ENCODE data around the gene NEU1. TPM values are rescaled to one million over a fixed set of nuclear protein-coding genes. Genes with fewer than 3 reads are reported as not detected.
"Not testable (repeated sequence)": the region's sequence is repeated elsewhere in the genome, so short reads cannot be mapped to it uniquely, and the experiment has no call there.

NEU1 gene
- total and polyA plus RNA-seq, 8 donors = 19.0 to 38.5 (median 24.6) TPM

DNA sequence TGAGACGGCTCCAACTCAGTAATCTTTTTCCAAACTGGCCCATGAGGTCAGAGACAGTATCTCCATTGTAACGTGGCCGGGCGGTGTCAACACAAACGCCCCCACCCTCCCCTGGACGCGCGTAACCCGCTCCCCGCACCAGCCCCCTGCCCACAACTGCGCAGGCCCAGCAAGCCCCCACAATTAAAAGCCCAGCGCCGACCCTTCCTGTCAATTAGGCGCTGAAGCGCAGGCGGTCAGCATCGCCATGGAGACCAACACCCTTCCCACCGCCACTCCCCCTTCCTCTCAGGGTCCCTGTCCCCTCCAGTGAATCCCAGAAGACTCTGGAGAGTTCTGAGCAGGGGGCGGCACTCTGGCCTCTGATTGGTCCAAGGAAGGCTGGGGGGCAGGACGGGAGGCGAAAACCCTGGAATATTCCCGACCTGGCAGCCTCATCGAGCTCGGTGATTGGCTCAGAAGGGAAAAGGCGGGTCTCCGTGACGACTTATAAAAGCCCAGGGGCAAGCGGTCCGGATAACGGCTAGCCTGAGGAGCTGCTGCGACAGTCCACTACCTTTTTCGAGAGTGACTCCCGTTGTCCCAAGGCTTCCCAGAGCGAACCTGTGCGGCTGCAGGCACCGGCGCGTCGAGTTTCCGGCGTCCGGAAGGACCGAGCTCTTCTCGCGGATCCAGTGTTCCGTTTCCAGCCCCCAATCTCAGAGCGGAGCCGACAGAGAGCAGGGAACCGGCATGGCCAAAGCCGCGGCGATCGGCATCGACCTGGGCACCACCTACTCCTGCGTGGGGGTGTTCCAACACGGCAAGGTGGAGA, 47.4 kb downstream of the NEU1 start, which contains the start of the genes HSPA1A and HSPA1L:
Gene HSPA1A (plus strand): TSS at position 519 of the 814 bp plus-strand sequence. CDS start 214 bp downstream, at position 733.
Gene HSPA1L (minus strand): TSS at position 259 of the 814 bp plus-strand sequence. CDS start 3,311 bp downstream, outside the sequence.
- peaks cover 3 to 18% (median 16%) of the 10 kb centered on the region in 3 donors for H3K4me1 ChIP-seq
- no peaks in the 10 kb centered on the region for H3K27me3 ChIP-seq
- no peak for FAIRE-seq
- 0% methylated on average over 47 to 56 of the region's 56 CpGs for WGBS, 2 donors
- DNase-seq = peak; percentile 90 to 97 (median 94)
- TF ChIP-seq, protein P1, sequence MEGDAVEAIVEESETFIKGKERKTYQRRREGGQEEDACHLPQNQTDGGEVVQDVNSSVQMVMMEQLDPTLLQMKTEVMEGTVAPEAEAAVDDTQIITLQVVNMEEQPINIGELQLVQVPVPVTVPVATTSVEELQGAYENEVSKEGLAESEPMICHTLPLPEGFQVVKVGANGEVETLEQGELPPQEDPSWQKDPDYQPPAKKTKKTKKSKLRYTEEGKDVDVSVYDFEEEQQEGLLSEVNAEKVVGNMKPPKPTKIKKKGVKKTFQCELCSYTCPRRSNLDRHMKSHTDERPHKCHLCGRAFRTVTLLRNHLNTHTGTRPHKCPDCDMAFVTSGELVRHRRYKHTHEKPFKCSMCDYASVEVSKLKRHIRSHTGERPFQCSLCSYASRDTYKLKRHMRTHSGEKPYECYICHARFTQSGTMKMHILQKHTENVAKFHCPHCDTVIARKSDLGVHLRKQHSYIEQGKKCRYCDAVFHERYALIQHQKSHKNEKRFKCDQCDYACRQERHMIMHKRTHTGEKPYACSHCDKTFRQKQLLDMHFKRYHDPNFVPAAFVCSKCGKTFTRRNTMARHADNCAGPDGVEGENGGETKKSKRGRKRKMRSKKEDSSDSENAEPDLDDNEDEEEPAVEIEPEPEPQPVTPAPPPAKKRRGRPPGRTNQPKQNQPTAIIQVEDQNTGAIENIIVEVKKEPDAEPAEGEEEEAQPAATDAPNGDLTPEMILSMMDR (IDR thresholded peaks at IDR 0.05) = no peak
- peak within 1 kb of the TSS; percentile 78 to 100 (median 94) for H3K27ac ChIP-seq
- intact Hi-C loops (cut with DNase I) = no loop called here
- ATAC-seq = peak; percentile 36 to 85 (median 72)
- H3K9me3 ChIP-seq = no peaks in the 10 kb centered on the region
- H3K36me3 ChIP-seq = no peaks in the 10 kb centered on the region
- peak within 1 kb of the TSS in 3 of 4 donors; percentile 33 to 44 (median 43) for H3K4me3 ChIP-seq

DNA sequence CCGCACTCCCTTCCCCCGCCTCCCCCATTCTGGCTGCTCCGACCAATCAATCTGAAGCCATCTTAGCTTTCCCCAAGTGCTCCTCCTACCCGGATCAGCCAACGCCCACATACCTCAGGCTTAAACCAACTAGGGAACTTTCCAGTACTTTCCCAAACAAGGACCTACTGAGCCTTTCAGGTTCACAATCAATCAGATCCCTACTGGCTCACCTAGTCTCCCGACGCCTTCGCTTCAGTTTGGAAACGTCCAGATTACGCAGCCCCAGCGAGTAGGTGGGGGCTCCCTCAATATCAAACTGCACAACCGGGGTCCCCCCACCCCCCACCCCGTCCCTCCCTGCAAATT, 48.0 kb downstream of the NEU1 start:
- Histone ChIP-seq H3K4me1 (peaks cover 0 to 18% (median 16%) of the 10 kb centered on the region in 3 donors), H3K36me3 (no peaks in the 10 kb centered on the region), H3K27ac (peak overlapping the region; percentile 78 to 100 (median 94)), H3K27me3 (no peaks in the 10 kb centered on the region), H3K4me3 (peak overlapping the region in 3 of 4 donors; percentile 8 to 44 (median 43)), H3K9me3 (no peaks in the 10 kb centered on the region)
- peak in 5 of 6 donors; percentile 93 to 97 (median 95) for DNase-seq
- peak; percentile 23 to 85 (median 65) for ATAC-seq
- no peak for FAIRE-seq
- intact Hi-C loops (cut with DNase I) = no loop called here
- 0% methylated on average over 13 of the region's 13 CpGs for WGBS, 2 donors
- TF ChIP-seq, protein P1 (IDR thresholded peaks at IDR 0.05) = no peak

- H3K27me3 ChIP-seq = no peaks in the 10 kb centered on the region
- ATAC-seq = no peak
- TF ChIP-seq, protein P1 (IDR thresholded peaks at IDR 0.05) = no peak
- no peak for FAIRE-seq
- no peak for DNase-seq
- peaks cover 0 to 14% (median 6%) of the 10 kb centered on the region in 3 donors for H3K4me1 ChIP-seq
- 90 to 92% methylated on average over 7 of the region's 7 CpGs for WGBS, 2 donors
- intact Hi-C loops (cut with DNase I) = no loop called here
- no peaks in the 10 kb centered on the region for H3K36me3 ChIP-seq
- H3K27ac ChIP-seq = peak overlapping the region; percentile 33 to 100 (median 88)
- H3K4me3 ChIP-seq = no peak overlapping the region
- H3K9me3 ChIP-seq = no peaks in the 10 kb centered on the region
Measured at GRCh38 chr6:31813465-31813849, 49.2 kb downstream of the NEU1 start.

GRCh38 chr6:31811645-31812044, 51.0 kb downstream of the NEU1 start:
- WGBS, 2 donors = 85 to 87% methylated on average over 12 of the region's 12 CpGs
- TF ChIP-seq, protein P1 (IDR thresholded peaks at IDR 0.05) = no peak
- intact Hi-C loops (cut with DNase I) = no loop called here

DNA sequence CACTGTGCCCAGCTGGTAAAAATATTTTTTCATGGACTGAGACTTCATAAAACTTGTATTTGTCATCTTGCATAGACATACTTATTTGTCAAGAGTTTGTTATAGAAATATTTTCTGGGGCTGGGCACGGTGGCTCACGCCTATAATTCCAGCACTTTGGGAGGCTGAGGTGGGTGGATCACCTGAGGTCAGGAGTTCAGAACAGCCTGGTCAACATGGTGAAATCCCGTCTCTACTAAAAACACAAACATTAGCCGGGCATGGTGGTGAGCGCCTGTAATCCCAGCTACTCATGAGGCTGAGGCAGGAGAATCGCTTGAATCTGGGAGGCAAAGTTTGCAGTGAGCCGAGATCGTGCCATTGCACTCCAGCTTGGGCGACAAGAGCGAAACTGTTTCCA, 54.0 kb downstream of the NEU1 start:
- not testable (repeated sequence) for FAIRE-seq

More at GRCh38 chr6:31811645-31812044, 51.0 kb downstream of the NEU1 start:
- Histone ChIP-seq H3K4me1 (peaks cover 6 to 11% (median 6%) of the 10 kb centered on the region in 3 donors), H3K4me3 (no peak overlapping the region), H3K36me3 (no peaks in the 10 kb centered on the region), H3K27ac (no peak overlapping the region), H3K27me3 (no peaks in the 10 kb centered on the region), H3K9me3 (no peaks in the 10 kb centered on the region)
- DNase-seq = peak in 1 of 6 donors; percentile 22
- no peak for FAIRE-seq
- no peak for ATAC-seq

More for the DNA sequence above, 54.0 kb downstream of the NEU1 start:
- H3K4me3 ChIP-seq; DNase-seq; H3K27me3 ChIP-seq; H3K9me3 ChIP-seq; intact Hi-C loops (cut with DNase I); ATAC-seq; H3K27ac ChIP-seq; H3K36me3 ChIP-seq: not testable (repeated sequence)
- 85 to 92% methylated on average over 10 of the region's 10 CpGs for WGBS, 2 donors
- peaks cover under 1 to 13% (median 6%) of the 10 kb centered on the region in 3 donors for H3K4me1 ChIP-seq

Other genes starting within 250 kb of the NEU1 start
Only the 30 nearest of the 36 such genes appear.
- gene GPANK1, start 197.8 kb downstream of the NEU1 start, total RNA-seq = 1 to 10 TPM; 5.5 to 9.5 (median 6.1) TPM
- 10 to 100 TPM; 11.2 to 11.6 TPM for gene GPANK1, start 197.8 kb downstream of the NEU1 start, polyA plus RNA-seq
- 10 to 100 TPM; 48.1 to 65.9 (median 57.8) TPM for gene CSNK2B, start 196.7 kb downstream of the NEU1 start, total RNA-seq
- 100 to 1,000 TPM in 1 of 2 donors, 10 to 100 TPM in 1; 86.8 to 116 TPM for gene CSNK2B, start 196.7 kb downstream of the NEU1 start, polyA plus RNA-seq
- gene LY6G5B, start 192.8 kb downstream of the NEU1 start, total RNA-seq = 1 to 10 TPM; 3.0 to 8.2 (median 4.0) TPM
- 10 to 100 TPM in 1 of 2 donors, 1 to 10 TPM in 1; 9.2 to 11.4 TPM for gene LY6G5B, start 192.8 kb downstream of the NEU1 start, polyA plus RNA-seq
- gene LY6G5C, start 181.8 kb downstream of the NEU1 start, total RNA-seq = 1 to 10 TPM; 1.6 to 2.9 (median 2.3) TPM
- gene LY6G5C, start 181.8 kb downstream of the NEU1 start, polyA plus RNA-seq = 1 to 10 TPM; 2.4 to 2.5 TPM
- 10 to 100 TPM; 14.9 to 34.2 (median 19.7) TPM for gene ABHD16A, start 159.5 kb downstream of the NEU1 start, total RNA-seq
- 10 to 100 TPM; 31.9 to 61.5 TPM for gene ABHD16A, start 159.5 kb downstream of the NEU1 start, polyA plus RNA-seq
- gene LY6G6F, start 156.0 kb downstream of the NEU1 start, total RNA-seq = not detected
- gene LY6G6F, start 156.0 kb downstream of the NEU1 start, polyA plus RNA-seq = not detected
- not detected for gene LY6G6D, start 147.5 kb downstream of the NEU1 start, total RNA-seq
- not detected for gene LY6G6D, start 147.5 kb downstream of the NEU1 start, polyA plus RNA-seq
- gene LY6G6C, start 141.1 kb downstream of the NEU1 start, total RNA-seq = not detected
- not detected for gene LY6G6C, start 141.1 kb downstream of the NEU1 start, polyA plus RNA-seq
- gene MPIG6B, start 139.4 kb downstream of the NEU1 start, total RNA-seq = under 1 TPM in 1 of 6 donors, not detected in 5; 0.06 TPM
- gene MPIG6B, start 139.4 kb downstream of the NEU1 start, polyA plus RNA-seq = under 1 TPM in 1 of 2 donors, not detected in 1; 0.05 TPM
- gene DDAH2, start 133.5 kb downstream of the NEU1 start, total RNA-seq = 10 to 100 TPM in 4 of 6 donors, 1 to 10 TPM in 2; 6.5 to 32.8 (median 13.0) TPM
- 10 to 100 TPM; 58.2 to 68.8 TPM for gene DDAH2, start 133.5 kb downstream of the NEU1 start, polyA plus RNA-seq
- gene CLIC1, start 126.3 kb downstream of the NEU1 start, total RNA-seq = 100 to 1,000 TPM in 2 of 6 donors, 10 to 100 TPM in 4; 61.0 to 150 (median 80.8) TPM
- gene CLIC1, start 126.3 kb downstream of the NEU1 start, polyA plus RNA-seq = 100 to 1,000 TPM in 1 of 2 donors, 10 to 100 TPM in 1; 91.8 to 154 TPM
- gene MSH5, start 122.8 kb downstream of the NEU1 start, total RNA-seq = 1 to 10 TPM; 2.2 to 7.6 (median 5.3) TPM
- 10 to 100 TPM; 11.3 to 17.4 TPM for gene MSH5, start 122.8 kb downstream of the NEU1 start, polyA plus RNA-seq
- 1 to 10 TPM in 1 of 6 donors, under 1 TPM in 4, not detected in 1; 0.51 to 1.9 (median 0.64) TPM for gene SAPCD1, start 100.2 kb downstream of the NEU1 start, total RNA-seq
- 10 to 100 TPM in 1 of 2 donors, 1 to 10 TPM in 1; 4.8 to 11.1 TPM for gene SAPCD1, start 100.2 kb downstream of the NEU1 start, polyA plus RNA-seq
- 1 to 10 TPM; 2.9 to 5.0 (median 4.3) TPM for gene VWA7, start 85.5 kb downstream of the NEU1 start, total RNA-seq
- gene VWA7, start 85.5 kb downstream of the NEU1 start, polyA plus RNA-seq = 10 to 100 TPM in 1 of 2 donors, 1 to 10 TPM in 1; 5.6 to 11.9 TPM
- 10 to 100 TPM; 22.0 to 48.1 (median 36.2) TPM for gene VARS1, start 67.1 kb downstream of the NEU1 start, total RNA-seq
- gene VARS1, start 67.1 kb downstream of the NEU1 start, polyA plus RNA-seq = 10 to 100 TPM; 35.3 to 67.3 TPM
- gene LSM2, start 55.9 kb downstream of the NEU1 start, total RNA-seq = 10 to 100 TPM; 11.0 to 23.1 (median 19.0) TPM
- 10 to 100 TPM; 25.1 to 27.3 TPM for gene LSM2, start 55.9 kb downstream of the NEU1 start, polyA plus RNA-seq
- 1 to 10 TPM in 2 of 6 donors, under 1 TPM in 4; 0.51 to 1.2 (median 0.68) TPM for gene HSPA1L, start 47.5 kb downstream of the NEU1 start, total RNA-seq
- gene HSPA1L, start 47.5 kb downstream of the NEU1 start, polyA plus RNA-seq = 1 to 10 TPM in 1 of 2 donors, under 1 TPM in 1; 0.46 to 1.0 TPM
- 100 to 1,000 TPM in 1 of 6 donors, 10 to 100 TPM in 5; 18.2 to 195 (median 29.6) TPM for gene HSPA1A, start 47.3 kb downstream of the NEU1 start, total RNA-seq
- 10 to 100 TPM; 51.7 to 85.0 TPM for gene HSPA1A, start 47.3 kb downstream of the NEU1 start, polyA plus RNA-seq
- gene HSPA1B, start 35.1 kb downstream of the NEU1 start, total RNA-seq = 100 to 1,000 TPM in 2 of 6 donors, 10 to 100 TPM in 4; 24.6 to 248 (median 43.2) TPM
- 10 to 100 TPM; 18.4 to 60.4 TPM for gene HSPA1B, start 35.1 kb downstream of the NEU1 start, polyA plus RNA-seq
- gene SLC44A4, start 16.2 kb upstream of the NEU1 start, total RNA-seq = 10 to 100 TPM in 5 of 6 donors, 1 to 10 TPM in 1; 4.6 to 57.3 (median 13.7) TPM
- gene SLC44A4, start 16.2 kb upstream of the NEU1 start, polyA plus RNA-seq = 1 to 10 TPM; 6.5 to 9.0 TPM
- 10 to 100 TPM; 13.4 to 29.1 (median 18.3) TPM for gene EHMT2, start 34.9 kb upstream of the NEU1 start, total RNA-seq
- 10 to 100 TPM; 42.3 to 55.8 TPM for gene EHMT2, start 34.9 kb upstream of the NEU1 start, polyA plus RNA-seq
- 1 to 10 TPM in 4 of 6 donors, under 1 TPM in 2; 0.60 to 4.5 (median 1.9) TPM for gene ZBTB12, start 39.3 kb upstream of the NEU1 start, total RNA-seq
- 1 to 10 TPM; 2.1 to 2.2 TPM for gene ZBTB12, start 39.3 kb upstream of the NEU1 start, polyA plus RNA-seq
- gene C2, start 64.9 kb upstream of the NEU1 start, total RNA-seq = 10 to 100 TPM in 1 of 6 donors, 1 to 10 TPM in 5; 1.1 to 14.0 (median 4.4) TPM
- gene C2, start 64.9 kb upstream of the NEU1 start, polyA plus RNA-seq = 1 to 10 TPM in 1 of 2 donors, under 1 TPM in 1; 0.63 to 1.8 TPM
- 100 to 1,000 TPM in 2 of 6 donors, 10 to 100 TPM in 4; 23.4 to 330 (median 57.1) TPM for gene CFB, start 83.3 kb upstream of the NEU1 start, total RNA-seq
- gene CFB, start 83.3 kb upstream of the NEU1 start, polyA plus RNA-seq = 100 to 1,000 TPM; 101 to 117 TPM
- 10 to 100 TPM; 22.5 to 40.8 (median 28.2) TPM for gene NELFE, start 96.2 kb upstream of the NEU1 start, total RNA-seq
- gene NELFE, start 96.2 kb upstream of the NEU1 start, polyA plus RNA-seq = 10 to 100 TPM; 33.8 to 43.8 TPM
- gene SKIC2, start 96.4 kb upstream of the NEU1 start, total RNA-seq = 10 to 100 TPM; 21.4 to 46.3 (median 25.6) TPM
- 100 to 1,000 TPM; 117 to 163 TPM for gene SKIC2, start 96.4 kb upstream of the NEU1 start, polyA plus RNA-seq
- gene DXO, start 109.3 kb upstream of the NEU1 start, total RNA-seq = 10 to 100 TPM in 4 of 6 donors, 1 to 10 TPM in 2; 8.2 to 12.6 (median 11.0) TPM
- gene DXO, start 109.3 kb upstream of the NEU1 start, polyA plus RNA-seq = 10 to 100 TPM; 32.0 to 39.7 TPM
- gene C4A, start 119.2 kb upstream of the NEU1 start, total RNA-seq = 100 to 1,000 TPM in 3 of 6 donors, 10 to 100 TPM in 3; 14.0 to 789 (median 112) TPM
- 100 to 1,000 TPM in 1 of 2 donors, 10 to 100 TPM in 1; 40.3 to 130 TPM for gene C4A, start 119.2 kb upstream of the NEU1 start, polyA plus RNA-seq
- gene C4B, start 152.0 kb upstream of the NEU1 start, total RNA-seq = 100 to 1,000 TPM in 4 of 6 donors, 10 to 100 TPM in 2; 15.3 to 665 (median 166) TPM
- gene C4B, start 152.0 kb upstream of the NEU1 start, polyA plus RNA-seq = 100 to 1,000 TPM in 1 of 2 donors, 10 to 100 TPM in 1; 46.1 to 137 TPM
- 1 to 10 TPM in 1 of 6 donors, under 1 TPM in 5; 0.23 to 1.5 (median 0.71) TPM for gene CYP21A2, start 175.6 kb upstream of the NEU1 start, total RNA-seq
- gene CYP21A2, start 175.6 kb upstream of the NEU1 start, polyA plus RNA-seq = 1 to 10 TPM; 1.3 to 2.7 TPM